Measurements from ENCODE around the gene C14orf119. TPM values are rescaled to one million over a fixed set of nuclear protein-coding genes. Genes with fewer than 3 reads are reported as not detected.

Gene C14orf119
- total RNA-seq, 3 donors from 2014 or later (not counting 1 experiment from before 2014, with no cell fraction given): 10.6 to 19.0 (median 14.7) TPM

- no peak for ATAC-seq
- no peaks in the 10 kb centered on the region for H3K27me3 Mint-ChIP-seq (ENCODE audit: low read depth in 2 of 2)
- peaks cover 72% of the 10 kb centered on the region for H3K36me3 ChIP-seq (ENCODE audit: control insufficient read depth, insufficient read depth, low read length)
- no peak overlapping the region for H3K27ac Mint-ChIP-seq
- WGBS (ENCODE audit: insufficient coverage): over 99% methylated on average over 4 of the region's 4 CpGs
- H3K9me3 ChIP-seq (ENCODE audit: control insufficient read depth, insufficient read depth, low read length): no peaks in the 10 kb centered on the region
- no peaks in the 10 kb centered on the region for H3K9me3 Mint-ChIP-seq
- H3K27ac ChIP-seq (ENCODE audit: low read length): no peak overlapping the region
- DNase-seq: no peak
- peaks cover 6% of the 10 kb centered on the region for H3K4me1 ChIP-seq (ENCODE audit: control insufficient read depth, insufficient read depth, low read length)
- H3K4me3 ChIP-seq (ENCODE audit: low read length): no peak overlapping the region
- intact Hi-C loops (cut with micrococcal nuclease): loop anchor here (10.0 kb wide), 1 partner anchor 215 kb away; the partner anchor contains the start of genes BCL2L2 and PPP1R3E
- no peaks in the 10 kb centered on the region for H3K27me3 ChIP-seq (ENCODE audit: control insufficient read depth, insufficient read depth, low read length)
- no peak overlapping the region for H3K4me3 Mint-ChIP-seq
- peaks cover 14 to 24% of the 10 kb centered on the region in 2 donors for H3K4me1 Mint-ChIP-seq
- TF ChIP-seq CTCF (IDR thresholded peaks at IDR 0.05): no peak
- peaks cover 17% of the 10 kb centered on the region for H3K36me3 Mint-ChIP-seq
These were observed 5.1 kb upstream of the C14orf119 start for GRCh38 chr14:23090254-23090636.

DNA sequence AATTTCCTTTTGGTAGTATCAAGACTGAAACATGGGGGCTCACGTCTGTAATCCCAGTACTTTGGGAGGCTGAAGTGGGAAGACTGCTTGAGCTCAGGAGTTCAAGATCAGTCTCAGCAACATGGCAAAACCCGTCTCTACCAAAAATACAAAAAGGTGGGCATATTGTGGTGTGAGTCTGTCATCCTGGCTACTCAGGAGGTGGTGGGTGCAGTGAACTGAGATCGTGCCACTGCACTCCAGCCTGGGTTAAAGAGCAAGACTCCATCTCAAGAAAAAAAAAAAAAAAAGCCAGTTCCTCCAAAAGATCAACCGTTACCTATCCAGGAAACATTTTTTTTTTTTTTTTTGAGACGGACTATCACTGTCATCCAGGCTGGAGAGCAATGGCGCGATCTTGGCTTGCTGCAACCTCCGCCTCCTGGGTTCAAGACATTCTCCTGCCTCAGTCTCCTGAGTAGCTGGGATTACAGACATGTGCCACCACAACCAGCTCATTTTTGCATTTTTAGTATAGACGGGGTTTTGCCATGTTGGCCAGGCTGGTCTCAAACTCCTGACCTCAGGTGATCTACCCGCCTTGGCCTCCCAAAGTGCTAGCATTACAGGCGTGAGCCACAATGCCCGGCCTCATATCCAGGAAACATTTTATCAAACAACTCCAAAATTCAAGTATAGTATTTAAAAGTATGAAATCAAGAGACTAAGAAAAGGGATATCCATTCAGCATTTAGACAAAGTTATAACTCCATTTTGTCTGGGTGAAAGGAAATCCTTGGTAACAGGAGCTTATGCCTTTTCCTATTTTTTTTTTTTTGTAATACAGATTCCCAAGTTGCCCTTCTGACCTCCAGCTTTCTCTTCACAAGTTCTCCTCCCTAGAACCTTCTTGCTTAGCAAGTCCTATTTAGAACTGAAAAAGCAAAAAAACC is 3.7 kb upstream of the C14orf119 start:
- Mint-ChIP-seq H3K4me1 (peaks cover 8 to 21% of the 10 kb centered on the region in 2 donors), H3K27me3 (ENCODE audit: low read depth in 2 of 2) (no peaks in the 10 kb centered on the region), H3K9me3 (no peaks in the 10 kb centered on the region), H3K27ac (no peak overlapping the region), H3K4me3 (no peak overlapping the region), H3K36me3 (peaks cover 7% of the 10 kb centered on the region)
- ATAC-seq (no peak), DNase-seq (no peak)
- H3K27ac ChIP-seq (ENCODE audit: low read length): no peak overlapping the region
- 87% methylated on average over 10 of the region's 12 CpGs for WGBS (ENCODE audit: insufficient coverage)
- no peaks in the 10 kb centered on the region for H3K27me3 ChIP-seq (ENCODE audit: control insufficient read depth, insufficient read depth, low read length)
- H3K36me3 ChIP-seq (ENCODE audit: control insufficient read depth, insufficient read depth, low read length): peaks cover 59% of the 10 kb centered on the region
- H3K4me1 ChIP-seq (ENCODE audit: control insufficient read depth, insufficient read depth, low read length): peaks cover 13% of the 10 kb centered on the region
- no peak for TF ChIP-seq CTCF (IDR thresholded peaks at IDR 0.05)
- no peak overlapping the region for H3K4me3 ChIP-seq (ENCODE audit: low read length)
- intact Hi-C loops (cut with micrococcal nuclease): loop anchor here (10.0 kb wide), 1 partner anchor 213 kb away; the partner anchor contains the start of genes BCL2L2 and PPP1R3E
- no peaks in the 10 kb centered on the region for H3K9me3 ChIP-seq (ENCODE audit: control insufficient read depth, insufficient read depth, low read length)

DNA sequence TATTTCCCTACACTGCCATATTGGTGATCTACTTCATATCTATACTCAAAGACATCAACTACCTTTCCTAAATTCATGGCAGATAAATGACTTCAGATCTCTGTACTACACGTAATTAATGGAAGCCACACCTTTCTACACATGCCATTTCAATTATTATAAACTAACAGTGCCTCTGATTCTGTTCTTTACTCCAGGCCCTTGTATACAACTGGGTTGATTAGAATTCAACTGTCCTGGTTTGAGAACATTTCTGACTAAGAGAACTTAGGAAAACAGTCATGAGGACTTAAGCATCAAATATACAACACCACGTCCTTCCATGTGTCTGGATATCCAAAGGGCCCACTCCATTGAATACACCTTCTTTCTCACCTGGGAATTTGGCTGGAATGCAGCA is 2.2 kb upstream of the C14orf119 start:
- intact Hi-C loops (cut with micrococcal nuclease): loop anchor here (10.0 kb wide), 1 partner anchor 212 kb away; the partner anchor contains the start of genes BCL2L2 and PPP1R3E
- Mint-ChIP-seq H3K4me3 (no peak overlapping the region), H3K36me3 (peaks cover 7% of the 10 kb centered on the region), H3K27me3 (ENCODE audit: low read depth in 2 of 2) (no peaks in the 10 kb centered on the region), H3K9me3 (no peaks in the 10 kb centered on the region), H3K4me1 (peaks cover 22 to 27% of the 10 kb centered on the region in 2 donors), H3K27ac (no peak overlapping the region)
- H3K27ac ChIP-seq (ENCODE audit: low read length): no peak overlapping the region
- no peaks in the 10 kb centered on the region for H3K9me3 ChIP-seq (ENCODE audit: control insufficient read depth, insufficient read depth, low read length)
- no peaks in the 10 kb centered on the region for H3K27me3 ChIP-seq (ENCODE audit: control insufficient read depth, insufficient read depth, low read length)
- peaks cover 51% of the 10 kb centered on the region for H3K36me3 ChIP-seq (ENCODE audit: control insufficient read depth, insufficient read depth, low read length)
- peaks cover 15% of the 10 kb centered on the region for H3K4me1 ChIP-seq (ENCODE audit: control insufficient read depth, insufficient read depth, low read length)
- TF ChIP-seq CTCF (IDR thresholded peaks at IDR 0.05): no peak
- no peak overlapping the region for H3K4me3 ChIP-seq (ENCODE audit: low read length)
- no peak for DNase-seq
- 94% methylated on average over 2 of the region's 2 CpGs for WGBS (ENCODE audit: insufficient coverage)
- no peak for ATAC-seq
